ENCODE measurements around the gene SYDE1. TPM values are rescaled to one million over a fixed set of nuclear protein-coding genes. Genes with fewer than 3 reads are reported as not detected.
A peak's percentile ranks its signal among the peaks of the same experiment; 100 is the strongest.

SYDE1 gene
- total RNA-seq, 1 donor from 2014 or later, result 20.8 TPM

GRCh38 chr19:15144046-15144646 is 36.9 kb downstream of the SYDE1 start:
- no peak for TF ChIP-seq CTCF (IDR thresholded peaks at IDR 0.05)
- H3K27ac ChIP-seq, result no peak overlapping the region
- no peaks in the 10 kb centered on the region for H3K4me1 ChIP-seq
- intact Hi-C loops (cut with DNase I), result no loop called here
- no peak for DNase-seq
- H3K4me3 ChIP-seq, result no peak overlapping the region
- H3K36me3 ChIP-seq, result no peaks in the 10 kb centered on the region
- H3K27me3 ChIP-seq (ENCODE audit: low read depth), result no peaks in the 10 kb centered on the region
- no peak for ATAC-seq
- peaks cover 2% of the 10 kb centered on the region for H3K9me3 ChIP-seq

GRCh38 chr19:15147090-15147489 is 39.9 kb downstream of the SYDE1 start:
- Histone ChIP-seq H3K9me3 (no peaks in the 10 kb centered on the region), H3K4me3 (no peak overlapping the region), H3K27me3 (ENCODE audit: low read depth) (no peaks in the 10 kb centered on the region), H3K4me1 (no peaks in the 10 kb centered on the region), H3K36me3 (no peaks in the 10 kb centered on the region), H3K27ac (no peak overlapping the region)
- no peak for DNase-seq
- no peak for ATAC-seq
- intact Hi-C loops (cut with DNase I), result no loop called here
- TF ChIP-seq CTCF (IDR thresholded peaks at IDR 0.05), result no peak

GRCh38 chr19:15149737-15150136 is 42.5 kb downstream of the SYDE1 start:
- no peak for TF ChIP-seq CTCF (IDR thresholded peaks at IDR 0.05)
- no peaks in the 10 kb centered on the region for H3K9me3 ChIP-seq
- H3K4me1 ChIP-seq, result no peaks in the 10 kb centered on the region
- no peaks in the 10 kb centered on the region for H3K36me3 ChIP-seq
- H3K4me3 ChIP-seq, result no peak overlapping the region
- intact Hi-C loops (cut with DNase I), result no loop called here
- peaks cover 5% of the 10 kb centered on the region for H3K27me3 ChIP-seq (ENCODE audit: low read depth)
- no peak overlapping the region for H3K27ac ChIP-seq
- ATAC-seq, result peak; percentile 43 to 46
- no peak for DNase-seq

- peaks cover 5% of the 10 kb centered on the region for H3K27me3 ChIP-seq (ENCODE audit: low read depth)
- H3K36me3 ChIP-seq, result no peaks in the 10 kb centered on the region
- ATAC-seq (peak; percentile 43 to 56), DNase-seq (no peak)
- H3K27ac ChIP-seq, result no peak overlapping the region
- TF ChIP-seq CTCF (IDR thresholded peaks at IDR 0.05), result peak; percentile 50
- H3K4me3 ChIP-seq, result no peak overlapping the region
- H3K4me1 ChIP-seq, result no peaks in the 10 kb centered on the region
- no peaks in the 10 kb centered on the region for H3K9me3 ChIP-seq
- intact Hi-C loops (cut with DNase I), result no loop called here
Observed at GRCh38 chr19:15154002-15154612, 46.9 kb downstream of the SYDE1 start.

- H3K4me1 ChIP-seq, result no peaks in the 10 kb centered on the region
- H3K4me3 ChIP-seq, result no peak overlapping the region
- no peaks in the 10 kb centered on the region for H3K36me3 ChIP-seq
- peaks cover 5% of the 10 kb centered on the region for H3K27me3 ChIP-seq (ENCODE audit: low read depth)
- no peaks in the 10 kb centered on the region for H3K9me3 ChIP-seq
- TF ChIP-seq CTCF (IDR thresholded peaks at IDR 0.05), result no peak
- ATAC-seq (no peak), DNase-seq (no peak)
- intact Hi-C loops (cut with DNase I), result no loop called here
- no peak overlapping the region for H3K27ac ChIP-seq
Observed at GRCh38 chr19:15155296-15155695, 48.1 kb downstream of the SYDE1 start.

Data from lower lobe of right lung (tissue), 2 donors.